Endometrium (tissue), 2 donors: ENCODE measurements around the gene SURF4.
"Not testable (repeated sequence)": the region's sequence is repeated elsewhere in the genome, so short reads cannot be mapped to it uniquely, and the experiment has no call there.

Experiments
- FAIRE-seq: peaks from 2 replicates; lab custom pipeline; 2012; peaks lifted over from hg19 to GRCh38; lab: Jason Lieb, UNC
- donor health status: control.
- donor health status: control.

The SURF4 gene

GRCh38 chr9:133351908-133352634 lies 23.8 kb downstream of the SURF4 start:
- FAIRE-seq: no peak

GRCh38 chr9:133351526-133351907 lies 24.3 kb downstream of the SURF4 start:
- FAIRE-seq: no peak

GRCh38 chr9:133349965-133350616 lies 25.8 kb downstream of the SURF4 start:
- FAIRE-seq: no peak

- FAIRE-seq: no peak
Measured at GRCh38 chr9:133348718-133349573, 26.9 kb downstream of the SURF4 start.

GRCh38 chr9:133347985-133348717 lies 27.7 kb downstream of the SURF4 start, which contains the start of the genes MED22 and RPL7A:
Gene MED22, minus strand, starts transcription at chr9:133348131. Its CDS starts 1,469 bp downstream, at chr9:133346662.
Gene RPL7A, plus strand, starts transcription at chr9:133348218. Its CDS starts 26 bp downstream, at chr9:133348244.
- FAIRE-seq: no peak

- FAIRE-seq: no peak
Measured at GRCh38 chr9:133347515-133347984, 28.3 kb downstream of the SURF4 start.

GRCh38 chr9:133346021-133346785 lies 29.7 kb downstream of the SURF4 start:
- no peak for FAIRE-seq

- FAIRE-seq: no peak
Measured at GRCh38 chr9:133345596-133345995, 30.3 kb downstream of the SURF4 start.

GRCh38 chr9:133344979-133345378 lies 30.9 kb downstream of the SURF4 start:
- no peak for FAIRE-seq

GRCh38 chr9:133344071-133344470 lies 31.8 kb downstream of the SURF4 start:
- no peak for FAIRE-seq

GRCh38 chr9:133342570-133342969 lies 33.3 kb downstream of the SURF4 start:
- no peak for FAIRE-seq

GRCh38 chr9:133342069-133342406 lies 33.8 kb downstream of the SURF4 start:
- FAIRE-seq: no peak

GRCh38 chr9:133341369-133342068 lies 34.3 kb downstream of the SURF4 start:
- FAIRE-seq: no peak

GRCh38 chr9:133340916-133341315 lies 34.9 kb downstream of the SURF4 start:
- FAIRE-seq: no peak

- no peak for FAIRE-seq
Measured at GRCh38 chr9:133340256-133340655, 35.6 kb downstream of the SURF4 start.

GRCh38 chr9:133339641-133340040 lies 36.2 kb downstream of the SURF4 start:
- FAIRE-seq: no peak

- no peak for FAIRE-seq
Measured at GRCh38 chr9:133335924-133336811, 39.7 kb downstream of the SURF4 start, which contains the start of gene SURF6. Gene SURF6, minus strand, starts transcription at chr9:133336188. Its CDS starts 56 bp downstream, at chr9:133336132.

- not testable (repeated sequence) for FAIRE-seq
Measured at GRCh38 chr9:133334888-133335287, 41.0 kb downstream of the SURF4 start.

GRCh38 chr9:133334161-133334560 lies 41.7 kb downstream of the SURF4 start:
- no peak for FAIRE-seq
